HG02938 (cell line): Measurements from ENCODE around the gene CCSER2.
"Not testable (repeated sequence)": the region's sequence is repeated elsewhere in the genome, so short reads cannot be mapped to it uniquely, and the experiment has no call there.

Experiments
- ATAC-seq: cut with Tn5 transposase; IDR thresholded peaks from one replicate; pipeline ENCODE4 v1.9.1; 2021; ENCODE audit warnings: mild to moderate bottlenecking, moderate library complexity; ENCODE audit not compliant: unreplicated experiment

The CCSER2 gene

GRCh38 chr10:84375881-84376280, 47.5 kb downstream of the CCSER2 start:
- ATAC-seq: no peak

- no peak for ATAC-seq
Observed at GRCh38 chr10:84388148-84388547, 59.8 kb downstream of the CCSER2 start.

- ATAC-seq: no peak
Observed at GRCh38 chr10:84390364-84390763, 62.0 kb downstream of the CCSER2 start.

GRCh38 chr10:84391326-84391725, 62.9 kb downstream of the CCSER2 start:
- no peak for ATAC-seq

- ATAC-seq: no peak
Observed at GRCh38 chr10:84392181-84392580, 63.8 kb downstream of the CCSER2 start.

GRCh38 chr10:84395581-84395980, 67.2 kb downstream of the CCSER2 start:
- ATAC-seq: no peak

GRCh38 chr10:84397735-84398144, 69.4 kb downstream of the CCSER2 start:
- peak; percentile 76 for ATAC-seq

- no peak for ATAC-seq
Observed at GRCh38 chr10:84398696-84399095, 70.3 kb downstream of the CCSER2 start.

- no peak for ATAC-seq
Observed at GRCh38 chr10:84401854-84402611, 73.6 kb downstream of the CCSER2 start.

- ATAC-seq: no peak
Observed at GRCh38 chr10:84404783-84405182, 76.4 kb downstream of the CCSER2 start.

- ATAC-seq: no peak
Observed at GRCh38 chr10:84405662-84406061, 77.3 kb downstream of the CCSER2 start.

GRCh38 chr10:84406561-84406960, 78.2 kb downstream of the CCSER2 start:
- ATAC-seq: no peak

- ATAC-seq: no peak
Observed at GRCh38 chr10:84407388-84408049, 79.1 kb downstream of the CCSER2 start.

GRCh38 chr10:84412482-84412881, 84.1 kb downstream of the CCSER2 start:
- no peak for ATAC-seq

- not testable (repeated sequence) for ATAC-seq
Observed at GRCh38 chr10:84414110-84414509, 85.7 kb downstream of the CCSER2 start.

- ATAC-seq: no peak
Observed at GRCh38 chr10:84415539-84416244, 87.3 kb downstream of the CCSER2 start.

- no peak for ATAC-seq
Observed at GRCh38 chr10:84416245-84416555, 87.8 kb downstream of the CCSER2 start.

GRCh38 chr10:84423719-84424118, 95.3 kb downstream of the CCSER2 start:
- no peak for ATAC-seq

GRCh38 chr10:84424731-84425167, 96.4 kb downstream of the CCSER2 start:
- no peak for ATAC-seq

GRCh38 chr10:84427903-84428650, 99.7 kb downstream of the CCSER2 start:
- ATAC-seq: no peak

- no peak for ATAC-seq
Observed at GRCh38 chr10:84428711-84429110, 100.3 kb downstream of the CCSER2 start.
